Heart left ventricle (tissue), 13 donors: ENCODE measurements around the gene AGAP2.

Experiments used
- CTCF ChIP-seq, 12 donors: fragments of 200-600 bp; sonication (generic) in 4 of 12; IDR thresholded peaks; one replicate each; pipeline versions ENCODE4 v1.5.0 to v1.8.0; 2018 to 2022; ENCODE audit warnings: antibody characterized with exemption in 12 of 12, mild to moderate bottlenecking in 5 of 12
- POLR2A ChIP-seq, 2 donors: fragments of 450-650 bp; IDR thresholded peaks; one replicate each; pipeline ENCODE4 v1.6.1; 2017; ENCODE audit warnings: antibody characterized with exemption in 2 of 2, mild to moderate bottlenecking in 2 of 2, moderate library complexity in 2 of 2
- donor health status: ischemic (EF 13 %, LVEDD 7.1; RV severe dilation, severe dysfunction).
- donor health status: DM: no; HTN: yes; CAD: no.
- donor health status: DM: no; HTN: no; CAD: no.
- donor health status: ischemic (EF 25% LVEDD 6.9; RV normal size, moderate dysfunction).
- donor health status: ischemic (EF 25% LVEDD 5.7; RV mildly dilated, moderate dysfunction).
- donor health status: ischemic (EF 35%, LVEDD 5.7; RV mildly dilated, moderate dysfunction).
- donor health status: nonischemic (EF 11% LVEDD 7.7; RV severe dilation, severe dysfunction).
- donor health status: DM: yes; HTN: yes; CAD: no.
- donor health status: PGD.
- donor health status: ischemic (EF 29% LVEDD 5.4; RV normal size, mild dysfunction).
- donor health status: nonischemic (EF 23%, LVEDD 6.1; RV moderate dilation, normal function).

- TF ChIP-seq POLR2A (IDR thresholded peaks at IDR 0.05) (no peak), CTCF (IDR thresholded peaks at IDR 0.05) (no peak)
Observed at GRCh38 chr12:57780284-57780897, 41.8 kb upstream of the AGAP2 start.
